Esophagus squamous epithelium (tissue), 4 donors: ENCODE measurements around the gene ZNF322.

ENCODE experiments used
- CTCF ChIP-seq, 6 experiments: fragments of 450-650 bp in 4 of 6; fragments of 200-600 bp in 2 of 6; sonication (generic) in 2 of 6; IDR thresholded peaks; one replicate each; pipeline ENCODE4 v1.5.1; 2016 to 2019; ENCODE audit warnings: antibody characterized with exemption in 6 of 6, mild to moderate bottlenecking in 4 of 6, moderate library complexity in 4 of 6
- POLR2A ChIP-seq, 4 donors: fragments of 450-650 bp; IDR thresholded peaks; one replicate each; pipeline ENCODE4 v1.6.1; 2017; ENCODE audit warnings: antibody characterized with exemption in 4 of 4, mild to moderate bottlenecking in 4 of 4, moderate library complexity in 3 of 4

- TF ChIP-seq CTCF (IDR thresholded peaks at IDR 0.05) (no peak), POLR2A (IDR thresholded peaks at IDR 0.05) (no peak)
Observed at GRCh38 chr6:26602262-26602661, 57.3 kb downstream of the ZNF322 start.
